WTC11 (cell line): ENCODE measurements around the gene HSD11B1L. TPM values are rescaled to one million over a fixed set of nuclear protein-coding genes. Genes with fewer than 3 reads are reported as not detected.

Experiments used
- ATAC-seq: fragments of 200-7000 bp; cut with Tn5 transposase; 2 replicates; pipeline ENCODE4 v1.10.0; 2021; ENCODE audit warnings: mild to moderate bottlenecking, moderate library complexity
- CTCF ChIA-PET: fragments of 300-600 bp; sonication (Branson Sonifier 250); formaldehyde crosslinking; loops from one replicate; lab custom pipeline; 2021; ENCODE audit warnings: antibody characterized with exemption; lab: Charles Lee
- POLR2A ChIA-PET: fragments of 350-600 bp; sonication (Branson Sonifier 250); formaldehyde crosslinking; loops from one replicate; lab custom pipeline; 2021; ENCODE audit warnings: antibody characterized with exemption; lab: Charles Lee
- DNase-seq: peaks from one replicate; pipeline ENCODE4 v3.0.0; 2021; ENCODE audit warnings: low spot score
- H3K27ac Mint-ChIP-seq: 2 replicates; pipeline ENCODE4 v1.8.0; 2021; ENCODE audit warnings: mixed read lengths
- H3K27me3 Mint-ChIP-seq: 2 replicates; pipeline ENCODE4 v1.8.0; 2021; ENCODE audit warnings: low read depth, mild to moderate bottlenecking, moderate library complexity, mixed read lengths
- H3K36me3 Mint-ChIP-seq: 2 replicates; pipeline ENCODE4 v1.8.0; 2021; ENCODE audit warnings: mixed read lengths
- H3K4me1 Mint-ChIP-seq: 2 replicates; pipeline ENCODE4 v1.8.0; 2022; ENCODE audit warnings: mixed read lengths
- H3K4me3 Mint-ChIP-seq: 2 replicates; pipeline ENCODE4 v1.8.0; 2021; ENCODE audit warnings: mild to moderate bottlenecking, moderate library complexity, mixed read lengths
- H3K9me3 Mint-ChIP-seq: 2 replicates; pipeline ENCODE4 v1.8.0; 2021; ENCODE audit warnings: mixed read lengths
- AFF4 ChIP-seq: sonication (generic); formaldehyde crosslinking; IDR thresholded peaks from 2 replicates; pipeline ENCODE4 v1.8.1; 2023; ENCODE audit warnings: mild to moderate bottlenecking, missing genetic modification reagents, borderline replicate concordance
- ATF1 ChIP-seq: sonication (generic); formaldehyde crosslinking; IDR thresholded peaks from 2 replicates; pipeline ENCODE4 v1.8.1; 2023; ENCODE audit warnings: mild to moderate bottlenecking, moderate library complexity, missing genetic modification reagents
- ATF6 ChIP-seq: sonication (generic); formaldehyde crosslinking; IDR thresholded peaks from 2 replicates; pipeline ENCODE4 v1.8.1; 2023; ENCODE audit warnings: mild to moderate bottlenecking, missing genetic modification reagents
- CDX4 ChIP-seq: fragments of 250-450 bp; sonication (Bioruptor Pico); IDR thresholded peaks from 2 replicates; pipeline ENCODE4 v1.9.0; 2021; ENCODE audit warnings: moderate library complexity, mild to moderate bottlenecking, inconsistent platforms, borderline replicate concordance
- FOXK1 ChIP-seq: sonication (generic); formaldehyde crosslinking; IDR thresholded peaks from 2 replicates; pipeline ENCODE4 v1.8.0; 2022; ENCODE audit warnings: mild to moderate bottlenecking, moderate library complexity, missing genetic modification reagents
- IRF2 ChIP-seq: sonication (generic); formaldehyde crosslinking; IDR thresholded peaks from 2 replicates; pipeline ENCODE4 v1.8.0; 2022; ENCODE audit warnings: low read depth, missing genetic modification reagents, borderline replicate concordance
- MLX ChIP-seq: sonication (generic); formaldehyde crosslinking; IDR thresholded peaks from 2 replicates; pipeline ENCODE4 v1.8.1; 2023; ENCODE audit warnings: mild to moderate bottlenecking, missing genetic modification reagents, moderate library complexity
- PRDM15 ChIP-seq: sonication (generic); formaldehyde crosslinking; IDR thresholded peaks from 2 replicates; pipeline ENCODE4 v1.8.0; 2022; ENCODE audit warnings: missing genetic modification reagents
- SMAD3 ChIP-seq: sonication (generic); formaldehyde crosslinking; IDR thresholded peaks from 2 replicates; pipeline ENCODE4 v1.8.0; 2022; ENCODE audit warnings: missing genetic modification reagents, mild to moderate bottlenecking, borderline replicate concordance
- SOX15 ChIP-seq: fragments of 250-450 bp; sonication (Bioruptor Pico); IDR thresholded peaks from 2 replicates; pipeline ENCODE4 v1.9.0; 2021; ENCODE audit warnings: mild to moderate bottlenecking
- ZBTB21 ChIP-seq: sonication (generic); formaldehyde crosslinking; IDR thresholded peaks from 2 replicates; pipeline ENCODE4 v1.8.1; 2023; ENCODE audit warnings: mild to moderate bottlenecking, missing genetic modification reagents, borderline replicate concordance
- ZNF138 ChIP-seq: sonication (generic); formaldehyde crosslinking; conservative IDR thresholded peaks from 2 replicates; pipeline ENCODE4 v1.8.1; 2022; ENCODE audit warnings: mild to moderate bottlenecking, moderate library complexity, missing genetic modification reagents
- ZNF423 ChIP-seq: fragments of 250-450 bp; sonication (Bioruptor Pico); IDR thresholded peaks from 2 replicates; pipeline ENCODE4 v2.1.2; 2022; ENCODE audit warnings: mild to moderate bottlenecking, moderate library complexity
- ZNF532 ChIP-seq: fragments of 250-450 bp; sonication (Bioruptor Pico); IDR thresholded peaks from 2 replicates; pipeline ENCODE4 v1.9.0; 2021; ENCODE audit warnings: mild to moderate bottlenecking, borderline replicate concordance
- total RNA-seq: library from RNA; stranded (reverse); gene quantifications from 3 replicates; pipeline ENCODE4 v1.2.3, GENCODE V29; 2021

The HSD11B1L gene
- total RNA-seq, 1 experiment from 2014 or later = 11.8 TPM

- no peak overlapping the region for H3K4me3 Mint-ChIP-seq
- peaks cover 63% of the 10 kb centered on the region for H3K36me3 Mint-ChIP-seq
- no peak overlapping the region for H3K27ac Mint-ChIP-seq
- H3K27me3 Mint-ChIP-seq = no peaks in the 10 kb centered on the region
- ATAC-seq (no peak), DNase-seq (no peak)
- peaks cover 5% of the 10 kb centered on the region; the same call in 1 of the 2 replicates for H3K9me3 Mint-ChIP-seq
- ChIA-PET POLR2A (no interaction called here), CTCF (interaction anchor here (1.1 kb wide), 1 partner anchor 17 kb away, joined by 4 read pairs; the partner anchor contains the start of gene RPL36)
- TF ChIP-seq ZBTB21 (CRISPR knock-in tag) (no peak), IRF2 (CRISPR knock-in tag) (no peak), CDX4 (CRISPR knock-in tag) (no peak), ATF6 (CRISPR knock-in tag) (no peak), AFF4 (CRISPR knock-in tag) (no peak), ZNF423 (CRISPR knock-in tag) (no peak), ATF1 (CRISPR knock-in tag) (no peak), FOXK1 (CRISPR knock-in tag) (no peak), ZNF138 (CRISPR knock-in tag) (no peak), PRDM15 (CRISPR knock-in tag) (no peak), ZNF532 (CRISPR knock-in tag) (no peak), SOX15 (no peak), SMAD3 (CRISPR knock-in tag) (no peak), MLX (CRISPR knock-in tag) (no peak)
- no peaks in the 10 kb centered on the region for H3K4me1 Mint-ChIP-seq
Observed at GRCh38 chr19:5706876-5707573, 26.2 kb downstream of the HSD11B1L start.
